Measurements from ENCODE around the gene SLAIN1.
A peak's percentile ranks its signal among the peaks of the same experiment; 100 is the strongest.

SLAIN1 gene

DNA sequence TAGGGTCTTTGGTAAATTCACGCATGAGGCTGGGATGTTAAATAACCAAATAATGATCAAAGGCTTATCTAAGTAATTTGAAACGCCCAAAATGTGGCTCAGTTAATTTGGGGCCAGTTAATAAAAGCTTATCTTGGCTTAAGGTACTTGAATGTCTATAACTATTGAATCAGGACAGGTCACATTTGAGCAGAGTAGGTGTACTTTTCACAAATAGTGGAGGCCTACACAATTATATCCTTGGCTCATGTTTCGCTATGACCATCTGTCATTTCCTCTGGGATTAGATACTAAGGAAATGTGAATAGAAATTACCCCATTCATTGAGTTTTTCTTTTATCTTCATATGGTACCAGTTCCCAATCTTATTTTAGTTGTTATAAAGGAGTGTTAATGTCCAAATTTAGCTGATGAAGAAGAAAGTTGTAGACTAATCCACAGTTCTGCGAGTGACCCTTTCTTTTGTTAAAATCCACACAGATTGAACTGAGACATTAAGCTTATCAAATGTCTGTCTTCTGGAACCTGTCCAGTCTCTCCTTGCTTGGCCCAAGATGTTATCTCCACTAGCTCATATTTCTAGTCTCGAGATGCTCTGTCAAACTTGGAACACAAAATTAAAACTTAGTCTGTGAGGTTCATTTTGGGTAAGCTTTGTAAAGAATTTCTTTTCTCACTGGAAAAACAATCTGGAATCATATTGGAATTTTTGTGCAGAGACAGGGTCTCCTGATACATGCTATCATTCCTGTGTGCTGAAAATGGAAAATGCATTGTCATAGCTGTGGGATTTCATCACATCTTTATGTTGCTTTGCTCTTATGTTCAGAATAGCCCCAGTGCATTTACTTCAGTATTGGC is 31.0 kb downstream of the SLAIN1 start:
- H3K27me3 Mint-ChIP-seq: no peaks in the 10 kb centered on the region
- no peak overlapping the region for H3K27ac Mint-ChIP-seq
- no peaks in the 10 kb centered on the region for H3K9me3 Mint-ChIP-seq (ENCODE audit: low read depth)
- no peak overlapping the region for H3K4me3 Mint-ChIP-seq
- H3K4me1 Mint-ChIP-seq (ENCODE audit: low read depth): peaks cover 40% of the 10 kb centered on the region
- peaks cover 34% of the 10 kb centered on the region for H3K36me3 Mint-ChIP-seq

DNA sequence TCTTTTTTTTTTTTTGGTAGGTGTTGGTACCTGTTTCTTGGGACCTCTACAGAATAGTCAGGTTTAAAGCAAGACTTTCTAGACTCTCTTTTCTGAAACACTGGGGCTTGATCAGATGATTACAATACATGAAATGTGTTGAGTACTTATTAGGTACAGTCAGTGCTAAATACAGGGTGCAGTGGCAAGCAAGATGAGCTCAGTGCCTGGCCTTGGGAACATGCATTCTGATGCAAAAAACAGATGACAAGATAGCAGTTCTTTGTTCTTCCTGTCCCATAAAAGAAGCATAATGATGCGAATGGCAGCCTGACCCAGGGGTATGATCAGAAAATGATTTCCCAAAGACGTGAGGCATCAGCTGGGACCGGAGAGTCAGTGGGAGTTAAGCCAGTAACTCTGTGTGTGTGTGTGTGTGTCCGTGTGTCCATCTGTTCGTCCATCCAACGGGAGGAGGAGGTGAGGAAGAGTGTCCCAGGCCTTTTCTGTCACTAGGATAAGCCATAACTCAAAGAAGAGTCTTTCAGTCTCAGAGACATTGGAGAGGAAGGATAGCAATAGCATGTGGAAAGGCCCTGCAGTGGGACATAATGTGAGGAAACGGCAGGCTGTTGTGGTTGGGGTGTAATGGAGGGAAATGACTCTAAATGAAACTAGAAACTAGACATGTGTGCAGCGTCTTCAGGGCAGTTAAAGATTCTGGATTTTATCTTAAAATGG is 32.2 kb downstream of the SLAIN1 start:
- H3K36me3 Mint-ChIP-seq: peaks cover 24% of the 10 kb centered on the region
- no peaks in the 10 kb centered on the region for H3K9me3 Mint-ChIP-seq (ENCODE audit: low read depth)
- H3K27ac Mint-ChIP-seq: peak overlapping the region; percentile 78
- H3K4me1 Mint-ChIP-seq (ENCODE audit: low read depth): peaks cover 36% of the 10 kb centered on the region
- no peaks in the 10 kb centered on the region for H3K27me3 Mint-ChIP-seq
- H3K4me3 Mint-ChIP-seq: peak overlapping the region; percentile 12

DNA sequence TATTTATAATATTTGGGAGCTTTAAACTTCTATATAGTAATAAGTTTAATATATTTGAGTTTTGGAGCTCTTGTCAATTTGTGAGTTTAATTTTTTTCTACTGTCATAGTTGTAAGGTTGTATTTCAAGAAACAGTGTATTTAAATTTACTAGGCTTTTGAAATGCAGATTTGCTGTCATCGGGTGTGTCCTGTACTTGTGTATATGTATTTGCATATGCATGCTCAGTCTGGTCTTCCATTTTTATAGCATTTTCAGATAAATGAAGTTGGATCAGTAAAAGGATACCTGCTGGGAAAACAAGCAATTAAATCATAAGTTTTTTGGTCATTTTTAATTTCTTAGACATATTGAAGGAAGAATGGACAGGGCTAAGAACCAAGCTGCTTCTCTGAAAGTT is 33.1 kb downstream of the SLAIN1 start:
- Mint-ChIP-seq H3K36me3 (peaks cover 24% of the 10 kb centered on the region), H3K27ac (no peak overlapping the region), H3K27me3 (no peaks in the 10 kb centered on the region), H3K4me3 (no peak overlapping the region), H3K9me3 (ENCODE audit: low read depth) (no peaks in the 10 kb centered on the region), H3K4me1 (ENCODE audit: low read depth) (peaks cover 29% of the 10 kb centered on the region)

DNA sequence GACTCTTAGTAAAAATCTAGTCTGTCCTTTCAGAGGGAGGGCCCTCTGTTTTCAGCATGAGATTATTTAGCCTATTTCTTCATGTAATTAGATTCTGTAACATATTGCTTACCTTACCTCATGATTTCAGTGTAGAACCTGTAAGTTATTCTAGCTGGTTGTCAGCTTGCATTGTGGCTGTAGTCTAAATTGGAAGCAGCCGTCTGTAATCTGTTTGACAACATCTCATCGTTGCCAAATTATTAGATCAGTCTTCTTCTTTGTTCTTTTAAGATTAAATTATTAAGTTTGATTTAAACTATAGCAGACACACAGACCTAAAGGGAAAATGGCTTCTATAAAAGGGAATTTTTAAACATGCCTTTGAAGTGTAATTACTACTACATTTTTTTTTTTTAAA is 34.8 kb downstream of the SLAIN1 start:
- Mint-ChIP-seq H3K36me3 (peaks cover 24% of the 10 kb centered on the region), H3K27ac (no peak overlapping the region), H3K4me1 (ENCODE audit: low read depth) (peaks cover 24% of the 10 kb centered on the region)

DNA sequence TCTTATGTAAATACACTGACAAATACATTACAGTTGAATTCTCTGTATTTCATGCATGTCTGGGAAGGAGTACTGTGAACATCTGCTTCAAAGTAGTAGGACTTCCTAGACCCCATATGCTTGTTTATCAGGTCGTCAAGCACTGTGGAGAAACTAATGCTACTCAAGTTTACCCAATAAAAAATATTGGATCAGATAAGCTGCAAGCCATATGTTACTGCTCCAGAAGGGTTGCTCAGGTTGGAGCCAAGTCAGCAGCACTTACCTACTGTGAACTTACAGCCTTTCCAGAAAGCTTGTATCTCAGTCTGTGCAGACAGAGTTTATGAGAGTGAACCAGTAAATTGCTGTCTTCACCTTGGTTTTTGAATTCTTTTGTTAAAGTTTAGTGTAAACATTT is 36.2 kb downstream of the SLAIN1 start:
- peaks cover 19% of the 10 kb centered on the region for H3K36me3 Mint-ChIP-seq
- H3K4me1 Mint-ChIP-seq (ENCODE audit: low read depth): peaks cover 19% of the 10 kb centered on the region
- H3K27me3 Mint-ChIP-seq: no peaks in the 10 kb centered on the region
- no peak overlapping the region for H3K27ac Mint-ChIP-seq
- no peak overlapping the region for H3K4me3 Mint-ChIP-seq
- no peaks in the 10 kb centered on the region for H3K9me3 Mint-ChIP-seq (ENCODE audit: low read depth)

More for the DNA sequence above, 34.8 kb downstream of the SLAIN1 start:
- Mint-ChIP-seq H3K27me3 (no peaks in the 10 kb centered on the region), H3K4me3 (no peak overlapping the region), H3K9me3 (ENCODE audit: low read depth) (no peaks in the 10 kb centered on the region)

DNA sequence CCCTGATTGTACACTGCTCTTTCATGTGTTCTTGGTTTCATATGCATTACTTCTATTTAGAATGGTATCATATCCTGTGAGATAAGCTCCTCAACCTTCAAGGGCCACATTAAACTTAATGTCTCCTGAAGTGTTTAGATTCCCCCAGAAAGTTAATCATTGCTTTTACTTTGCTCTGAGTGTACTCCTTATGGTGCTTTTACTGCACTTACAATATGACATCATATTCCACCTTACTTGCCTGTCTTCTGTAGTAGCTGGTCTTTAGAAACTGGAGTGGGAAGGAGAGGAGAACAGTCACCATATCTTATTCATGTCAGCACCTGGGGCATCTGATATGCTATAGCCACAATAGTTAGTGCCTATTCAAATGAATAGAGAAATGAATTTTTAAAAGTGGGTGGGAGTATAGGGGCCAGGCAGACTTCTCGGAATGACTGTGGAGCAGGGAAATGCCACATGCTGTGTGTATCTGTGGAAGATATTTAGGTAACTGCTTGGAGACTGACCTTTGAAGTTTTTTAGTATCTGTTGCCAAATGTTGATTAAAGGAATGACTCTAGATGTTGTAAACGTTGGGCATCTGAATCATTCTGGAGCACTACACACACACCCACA is 40.2 kb downstream of the SLAIN1 start:
- Mint-ChIP-seq H3K27ac (no peak overlapping the region), H3K9me3 (ENCODE audit: low read depth) (no peaks in the 10 kb centered on the region), H3K4me3 (no peak overlapping the region), H3K36me3 (peaks cover under 1% of the 10 kb centered on the region), H3K4me1 (ENCODE audit: low read depth) (peaks cover 15% of the 10 kb centered on the region), H3K27me3 (no peaks in the 10 kb centered on the region)

DNA sequence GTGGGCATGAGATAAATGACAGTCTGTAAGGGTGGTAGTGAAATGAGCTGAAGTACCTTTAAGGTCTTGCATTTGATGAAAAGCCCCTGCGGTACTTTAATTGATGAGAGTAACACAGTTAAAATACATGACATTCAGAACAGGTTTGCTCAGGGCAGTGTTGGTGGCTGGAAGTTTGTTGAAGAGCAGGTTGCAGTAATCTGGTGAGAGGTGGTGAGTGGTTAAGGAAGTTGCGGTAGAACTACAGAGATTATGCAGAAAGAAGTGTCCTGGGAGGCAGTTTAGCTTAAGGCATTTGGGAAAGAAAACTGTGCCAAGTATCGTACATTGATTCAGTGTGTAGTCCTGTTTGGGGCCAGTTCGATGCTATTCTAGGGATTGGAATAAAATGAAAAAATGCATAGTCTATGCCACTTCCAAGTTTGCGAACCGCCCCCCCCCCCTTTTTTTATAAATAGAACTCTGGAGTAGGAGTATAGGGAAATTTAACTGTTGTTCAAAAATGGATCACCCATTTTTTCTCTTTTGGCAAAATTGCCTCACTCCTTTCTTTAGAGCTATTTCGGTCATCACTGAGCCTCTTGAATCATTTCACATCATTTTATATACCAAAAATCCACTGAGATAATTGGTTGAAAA is 42.7 kb downstream of the SLAIN1 start:
- Mint-ChIP-seq H3K27ac (no peak overlapping the region), H3K9me3 (ENCODE audit: low read depth) (no peaks in the 10 kb centered on the region)

DNA sequence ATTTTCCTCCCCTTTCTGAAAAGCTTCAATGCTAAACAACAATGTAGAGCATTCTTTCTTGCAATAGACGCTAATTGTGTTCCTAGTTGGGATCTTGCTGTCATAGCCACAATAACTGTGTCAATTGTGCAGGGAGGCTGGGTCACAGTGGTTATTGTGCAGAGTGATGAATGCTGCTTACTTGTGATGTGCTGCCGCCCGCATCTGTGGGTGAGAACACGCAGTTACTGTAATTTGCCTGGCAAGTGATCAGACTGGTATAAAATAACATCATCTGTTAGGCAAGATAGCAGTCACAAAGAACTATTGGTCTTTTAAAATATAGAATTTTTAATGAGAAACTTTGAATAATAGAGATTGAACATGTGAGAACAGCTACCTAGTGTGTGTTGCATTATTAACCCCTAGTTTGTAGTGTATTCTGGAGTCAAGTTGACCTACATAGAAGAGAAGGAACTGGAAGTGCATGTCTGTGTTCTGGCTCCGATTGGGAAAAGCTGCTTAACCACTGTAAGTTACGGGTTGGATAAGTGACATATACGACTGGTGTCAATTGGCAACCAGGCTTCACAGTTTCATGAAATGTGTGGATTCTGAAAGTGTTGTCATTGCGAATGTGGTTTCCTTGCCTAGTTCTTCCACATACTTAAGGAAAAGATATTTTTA is 43.6 kb downstream of the SLAIN1 start:
- no peak overlapping the region for H3K27ac Mint-ChIP-seq

More for the DNA sequence above, 42.7 kb downstream of the SLAIN1 start:
- Mint-ChIP-seq H3K36me3 (no peaks in the 10 kb centered on the region), H3K4me3 (no peak overlapping the region), H3K4me1 (ENCODE audit: low read depth) (peaks cover 14% of the 10 kb centered on the region), H3K27me3 (no peaks in the 10 kb centered on the region)

DNA sequence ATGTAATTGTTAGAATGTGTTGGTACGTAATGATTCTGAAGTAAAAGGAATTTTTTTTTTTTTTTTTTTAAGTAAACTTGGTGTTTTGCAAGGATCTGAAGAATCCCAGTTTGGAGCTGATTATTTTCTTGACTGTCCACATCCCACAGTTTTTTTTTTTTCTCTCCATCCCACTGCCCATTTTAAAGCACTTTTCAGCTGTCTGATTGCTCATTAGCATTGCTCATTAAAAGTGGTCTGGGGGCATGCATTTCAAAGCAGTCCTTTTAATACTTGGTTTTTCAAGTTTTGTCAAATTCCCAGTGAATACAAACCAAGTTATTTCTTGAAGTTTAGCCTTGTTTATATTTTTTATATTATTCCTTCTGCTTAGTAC is 44.1 kb downstream of the SLAIN1 start:
- Mint-ChIP-seq H3K4me1 (ENCODE audit: low read depth) (peaks cover 14% of the 10 kb centered on the region), H3K4me3 (no peak overlapping the region), H3K27ac (no peak overlapping the region), H3K27me3 (no peaks in the 10 kb centered on the region), H3K36me3 (no peaks in the 10 kb centered on the region), H3K9me3 (ENCODE audit: low read depth) (no peaks in the 10 kb centered on the region)

More for the DNA sequence above, 43.6 kb downstream of the SLAIN1 start:
- H3K4me1 Mint-ChIP-seq (ENCODE audit: low read depth): peaks cover 14% of the 10 kb centered on the region
- no peaks in the 10 kb centered on the region for H3K9me3 Mint-ChIP-seq (ENCODE audit: low read depth)
- no peaks in the 10 kb centered on the region for H3K36me3 Mint-ChIP-seq
- H3K4me3 Mint-ChIP-seq: no peak overlapping the region
- H3K27me3 Mint-ChIP-seq: no peaks in the 10 kb centered on the region

DNA sequence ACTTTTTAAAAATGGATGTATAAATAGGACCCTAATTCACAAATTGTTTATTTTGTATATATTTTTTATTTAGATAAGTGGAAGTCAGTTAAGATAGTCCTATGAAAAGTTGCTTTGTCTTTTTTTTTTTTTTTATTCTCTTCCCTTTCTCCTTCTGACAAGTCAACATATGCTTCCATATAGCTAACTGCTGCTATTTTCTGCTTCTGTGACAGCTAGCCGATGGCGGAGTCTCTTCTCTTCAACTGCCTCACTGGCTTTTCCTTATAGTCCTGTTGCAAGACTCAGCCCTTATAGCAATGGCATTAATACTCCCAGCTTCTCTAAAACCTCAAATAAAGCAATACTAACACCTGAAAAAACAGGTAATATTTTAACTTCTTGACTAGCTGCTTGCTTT is 45.3 kb downstream of the SLAIN1 start:
- H3K4me3 Mint-ChIP-seq: no peak overlapping the region
- peaks cover 3% of the 10 kb centered on the region for H3K36me3 Mint-ChIP-seq
- no peak overlapping the region for H3K27ac Mint-ChIP-seq
- no peaks in the 10 kb centered on the region for H3K27me3 Mint-ChIP-seq
- peaks cover 14% of the 10 kb centered on the region for H3K4me1 Mint-ChIP-seq (ENCODE audit: low read depth)
- no peaks in the 10 kb centered on the region for H3K9me3 Mint-ChIP-seq (ENCODE audit: low read depth)

DNA sequence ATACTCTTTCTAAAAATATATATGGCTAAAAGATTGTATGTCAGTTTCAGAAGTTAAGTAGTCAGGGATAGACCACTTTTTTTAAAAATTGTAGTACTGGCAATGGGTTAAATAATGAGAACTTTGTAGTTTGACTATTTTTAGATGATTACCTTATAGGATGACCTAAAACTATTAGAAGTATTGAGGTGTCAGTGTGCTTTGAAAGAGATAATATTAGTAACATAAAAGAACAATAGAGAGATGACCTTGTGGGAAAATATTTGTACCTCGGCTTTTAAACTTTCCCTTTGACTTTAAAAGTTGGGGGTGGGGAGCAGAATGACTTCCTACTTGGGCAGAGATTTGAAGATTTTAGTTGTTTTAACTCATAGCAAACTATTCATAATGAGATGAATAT is 48.3 kb downstream of the SLAIN1 start:
- peaks cover 10% of the 10 kb centered on the region for H3K4me1 Mint-ChIP-seq (ENCODE audit: low read depth)
- H3K4me3 Mint-ChIP-seq: no peak overlapping the region
- H3K9me3 Mint-ChIP-seq (ENCODE audit: low read depth): no peaks in the 10 kb centered on the region
- peaks cover 3% of the 10 kb centered on the region for H3K36me3 Mint-ChIP-seq
- H3K27me3 Mint-ChIP-seq: no peaks in the 10 kb centered on the region
- H3K27ac Mint-ChIP-seq: peak overlapping the region; percentile 36

DNA sequence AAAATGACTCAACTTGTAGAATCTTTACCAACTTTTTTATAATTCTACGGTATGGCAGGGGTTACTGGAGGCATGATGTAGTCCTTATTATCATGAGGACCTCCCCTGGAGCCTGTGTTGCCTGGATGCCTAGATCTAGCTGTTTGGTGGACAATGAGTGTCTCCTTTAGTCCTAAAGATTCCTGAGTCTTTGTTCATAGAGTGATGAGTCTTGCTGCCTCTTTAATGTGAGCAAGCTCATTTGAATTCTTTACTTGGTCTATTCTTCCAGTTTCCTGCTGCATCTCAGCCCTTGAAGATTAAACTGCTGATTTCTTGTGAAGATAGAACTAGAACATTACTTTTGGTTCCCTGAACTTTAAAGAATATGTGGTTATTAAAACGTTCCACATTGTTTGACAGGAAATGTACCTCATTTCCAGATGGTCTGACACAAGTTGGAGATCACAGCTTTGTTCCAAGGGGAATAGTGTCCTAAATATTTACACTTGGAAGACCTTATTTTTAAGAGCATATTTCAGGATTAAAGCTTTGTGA is 51.9 kb downstream of the SLAIN1 start:
- peaks cover 5% of the 10 kb centered on the region for H3K36me3 Mint-ChIP-seq

DNA sequence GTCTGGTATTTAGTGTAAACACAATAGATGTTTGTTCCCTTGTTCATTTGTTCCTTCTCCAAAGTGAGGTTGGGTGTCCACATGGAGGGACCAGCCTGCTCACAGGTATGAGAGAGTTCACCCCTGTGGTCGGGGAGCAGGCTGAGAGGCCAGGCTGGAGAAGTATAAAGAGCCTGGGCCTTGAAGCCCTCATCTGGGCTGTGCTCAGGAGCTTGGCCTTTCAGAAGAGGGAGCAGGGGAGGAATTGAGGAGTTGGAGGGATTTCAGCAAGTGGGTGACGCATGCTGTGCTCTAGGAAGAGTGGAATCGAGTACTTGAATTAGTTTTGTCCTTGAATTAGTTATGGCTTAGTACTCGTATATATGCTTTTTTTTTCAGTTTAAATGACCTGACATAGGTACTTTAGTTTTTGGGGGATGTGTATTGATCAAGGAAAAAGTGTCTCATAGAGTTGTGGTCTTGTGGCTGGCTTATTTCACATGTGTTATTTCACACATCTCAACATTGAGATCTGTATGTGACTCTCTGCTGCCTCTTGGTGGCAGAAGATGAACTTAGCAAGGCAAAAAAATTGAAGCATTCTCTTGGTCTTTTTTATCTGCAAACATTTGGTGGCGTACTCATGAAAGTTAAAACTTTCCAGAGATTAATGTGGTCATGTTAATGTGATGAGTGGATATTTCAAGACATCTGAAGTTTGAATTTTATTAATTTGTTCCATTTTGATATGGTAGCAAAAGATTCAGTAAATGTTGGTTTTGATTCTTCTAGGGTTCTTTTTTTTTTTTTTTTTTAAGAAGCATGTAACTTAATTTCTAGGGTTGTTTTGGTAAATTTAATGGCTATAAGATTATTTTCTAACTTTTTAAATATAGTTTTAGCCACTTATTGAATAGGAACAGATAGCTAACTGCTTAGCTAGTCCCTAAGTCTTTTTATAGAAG is 54.3 kb downstream of the SLAIN1 start:
- no peaks in the 10 kb centered on the region for H3K27me3 Mint-ChIP-seq
- H3K4me1 Mint-ChIP-seq (ENCODE audit: low read depth): peaks cover 19% of the 10 kb centered on the region
- H3K27ac Mint-ChIP-seq: peak overlapping the region; percentile 18
- H3K9me3 Mint-ChIP-seq (ENCODE audit: low read depth): no peaks in the 10 kb centered on the region
- H3K4me3 Mint-ChIP-seq: no peak overlapping the region
- H3K36me3 Mint-ChIP-seq: peaks cover 9% of the 10 kb centered on the region

More for the DNA sequence above, 51.9 kb downstream of the SLAIN1 start:
- Mint-ChIP-seq H3K9me3 (ENCODE audit: low read depth) (no peaks in the 10 kb centered on the region), H3K27me3 (no peaks in the 10 kb centered on the region), H3K4me1 (ENCODE audit: low read depth) (peaks cover 19% of the 10 kb centered on the region), H3K27ac (peak overlapping the region; percentile 46), H3K4me3 (no peak overlapping the region)

All from activated naive CD8-positive, alpha-beta T cell (primary cell).